HG03520 (cell line): ENCODE results near the gene CCNK.

Source experiments
- ATAC-seq: cut with Tn5 transposase; IDR thresholded peaks from one replicate; pipeline ENCODE4 v1.9.1; 2021; ENCODE audit warnings: mild to moderate bottlenecking, moderate library complexity; ENCODE audit not compliant: unreplicated experiment

CCNK gene

GRCh38 chr14:99505089-99505488, 23.9 kb downstream of the CCNK start:
- no peak for ATAC-seq

- no peak for ATAC-seq
These were observed 25.1 kb downstream of the CCNK start for GRCh38 chr14:99506276-99506675.

- no peak for ATAC-seq
These were observed 26.8 kb downstream of the CCNK start for GRCh38 chr14:99507860-99508640.

GRCh38 chr14:99508896-99509629, 27.9 kb downstream of the CCNK start:
- ATAC-seq = no peak

GRCh38 chr14:99509871-99510555, 28.8 kb downstream of the CCNK start:
- no peak for ATAC-seq

GRCh38 chr14:99510556-99511139, 29.4 kb downstream of the CCNK start:
- ATAC-seq = no peak

- no peak for ATAC-seq
These were observed 30.4 kb downstream of the CCNK start for GRCh38 chr14:99511421-99512109.

GRCh38 chr14:99512110-99512449, 30.9 kb downstream of the CCNK start:
- ATAC-seq = no peak

GRCh38 chr14:99512571-99513182, 31.5 kb downstream of the CCNK start:
- ATAC-seq = no peak

- ATAC-seq = no peak
These were observed 32.0 kb downstream of the CCNK start for GRCh38 chr14:99513183-99513694.

GRCh38 chr14:99513946-99514551, 32.8 kb downstream of the CCNK start:
- ATAC-seq = no peak

- ATAC-seq = no peak
These were observed 33.5 kb downstream of the CCNK start for GRCh38 chr14:99514552-99515300.

- ATAC-seq = no peak
These were observed 34.3 kb downstream of the CCNK start for GRCh38 chr14:99515301-99516155.

GRCh38 chr14:99516156-99516870, 35.1 kb downstream of the CCNK start:
- no peak for ATAC-seq

GRCh38 chr14:99516871-99517642, 35.8 kb downstream of the CCNK start:
- no peak for ATAC-seq

- ATAC-seq = no peak
These were observed 36.6 kb downstream of the CCNK start for GRCh38 chr14:99517643-99518381.
